IPS-18c (cell line): Measurements from ENCODE around the gene ZNF57.
"Not testable (repeated sequence)": the region's sequence is repeated elsewhere in the genome, so short reads cannot be mapped to it uniquely, and the experiment has no call there.

Experiments
- H3K4me3 ChIP-seq: 2 replicates; pipeline ENCODE4 v1.7.0; 2013; ENCODE audit warnings: low read depth, mild to moderate bottlenecking, low read length, moderate library complexity; ENCODE audit not compliant: insufficient read depth
- H3K9me3 ChIP-seq: one replicate; pipeline ENCODE4 v1.6.1; 2013; ENCODE audit warnings: mild to moderate bottlenecking, low read length, moderate library complexity; ENCODE audit not compliant: control insufficient read depth, insufficient read depth

The ZNF57 gene

DNA sequence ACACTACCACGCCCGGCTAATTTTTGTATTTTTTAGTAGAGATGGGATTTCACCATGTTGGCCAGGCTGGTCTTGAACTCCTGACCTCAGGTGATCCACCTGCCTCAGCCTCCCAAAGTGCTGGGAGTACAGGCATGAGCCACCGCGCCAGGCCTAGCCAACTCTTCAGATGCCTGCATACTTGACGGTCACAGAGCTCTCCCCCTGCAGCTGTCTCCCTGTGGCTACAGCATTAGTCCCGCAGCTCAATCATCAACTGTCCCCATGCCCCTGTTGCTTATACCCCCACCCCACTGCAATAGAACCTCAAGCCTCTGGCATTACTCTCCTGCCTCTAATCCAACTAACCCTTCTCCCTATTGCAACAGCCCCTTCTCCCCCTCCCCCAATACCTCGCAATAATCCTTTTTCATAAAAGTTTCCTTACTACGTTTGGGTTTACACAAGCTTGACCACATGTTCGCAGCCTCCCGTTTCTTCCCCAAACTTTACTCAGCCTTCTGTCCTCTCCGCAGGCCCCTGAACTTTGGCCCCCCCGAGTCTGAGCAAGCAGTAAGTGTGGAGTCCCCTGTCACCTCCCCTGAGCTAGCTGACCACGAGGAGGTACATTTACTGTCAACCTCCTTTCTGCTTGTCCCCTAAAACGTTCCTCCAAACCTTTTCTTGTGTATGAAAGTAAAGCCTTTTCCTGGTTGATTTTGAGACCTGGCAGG is 42.4 kb downstream of the ZNF57 start:
- Histone ChIP-seq H3K4me3 (no peak overlapping the region), H3K9me3 (no peaks in the 10 kb centered on the region)

DNA sequence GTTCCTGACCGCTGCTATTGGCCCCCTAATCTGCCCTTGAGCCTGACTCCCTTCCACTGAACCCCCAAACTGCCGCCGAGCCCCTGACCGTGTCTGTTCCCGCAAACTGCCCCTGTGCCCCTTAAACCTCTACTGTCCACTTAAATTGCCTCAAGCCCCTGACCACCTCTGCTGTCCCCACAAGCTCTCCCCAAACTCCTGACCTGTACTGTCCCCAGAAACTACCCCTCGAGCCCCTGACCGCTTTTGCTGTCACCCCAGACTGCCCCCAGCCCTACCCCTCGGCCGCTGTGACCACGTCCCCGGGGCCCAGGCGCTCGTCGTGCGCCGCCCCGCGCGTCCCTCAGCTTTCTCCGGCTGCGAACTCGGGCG is 43.7 kb downstream of the ZNF57 start:
- H3K4me3 ChIP-seq, result peak overlapping the region; percentile 97
- no peaks in the 10 kb centered on the region for H3K9me3 ChIP-seq

DNA sequence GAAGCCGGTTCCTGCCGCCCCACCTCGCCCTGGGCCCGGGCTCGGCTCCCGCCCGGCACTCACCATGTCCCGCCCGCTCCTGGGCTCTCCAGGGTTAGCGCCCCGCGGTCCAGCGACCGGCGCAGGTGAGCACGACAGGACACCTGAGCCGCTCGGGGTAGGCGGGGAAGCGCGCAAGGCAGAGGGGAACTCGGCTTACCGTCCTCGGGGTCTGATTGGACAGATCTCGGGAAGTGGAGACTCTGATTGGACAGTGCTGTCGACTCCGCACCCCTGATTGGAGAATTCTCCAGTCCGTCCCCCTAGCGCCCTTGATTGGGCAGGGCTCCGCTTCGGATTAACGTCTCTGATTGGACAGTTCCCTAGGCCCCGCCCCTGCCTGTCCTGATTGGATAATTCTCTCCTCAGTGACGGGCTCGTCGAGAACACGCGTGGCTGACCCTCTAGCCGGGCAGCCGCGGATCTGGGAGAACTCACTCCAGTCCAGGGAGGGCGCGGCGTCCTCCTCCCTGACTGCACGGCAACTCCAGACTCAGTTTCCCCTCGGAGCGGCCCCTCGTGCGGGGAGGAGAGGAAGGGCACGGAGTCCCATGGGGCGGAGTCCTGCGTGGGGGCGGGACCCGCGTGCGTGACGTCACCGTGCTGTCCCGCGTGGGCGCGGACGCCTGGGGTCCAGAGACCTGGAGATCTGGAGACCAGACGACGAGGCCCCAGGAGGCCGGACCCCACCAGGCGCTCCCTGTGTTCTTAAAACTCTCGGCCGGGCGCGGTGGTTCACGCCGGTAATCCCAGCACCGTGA is 44.2 kb downstream of the ZNF57 start, which contains the start of gene ZNF77:
TSS of gene ZNF77 (minus strand) at position 197 of the 800 bp plus-strand sequence. CDS start at position 66, 131 bp downstream.
- Histone ChIP-seq H3K4me3 (peak within 1 kb of the TSS; percentile 97), H3K9me3 (no peaks in the 10 kb centered on the region)

DNA sequence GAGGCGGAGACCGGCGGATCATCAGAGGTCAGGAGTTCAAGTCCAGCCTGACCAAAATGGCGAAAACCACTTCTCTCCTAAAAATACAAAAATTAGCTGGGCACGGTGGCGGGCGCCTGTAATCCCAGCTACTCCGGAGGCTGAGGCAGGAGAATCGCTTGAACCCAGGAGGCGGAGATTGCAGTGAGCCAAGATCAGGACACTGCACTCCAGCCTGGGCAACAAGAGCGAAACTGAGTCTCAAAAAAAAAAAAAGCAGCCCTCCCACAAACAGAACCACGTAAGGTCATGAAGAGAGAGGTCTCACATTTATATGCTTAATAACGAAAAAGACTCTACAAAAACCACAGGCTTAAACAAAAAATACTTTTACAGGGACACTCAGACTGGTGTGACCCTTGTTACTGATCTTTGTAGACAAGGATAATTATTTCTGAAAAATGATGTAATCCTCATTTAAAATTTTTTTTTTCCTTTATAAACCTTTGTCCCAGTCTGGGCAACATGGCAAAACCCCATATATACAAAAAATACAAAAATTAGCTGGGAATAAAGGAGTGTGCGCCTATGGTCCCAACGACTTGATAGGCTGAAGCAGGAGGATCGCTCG is 45.0 kb downstream of the ZNF57 start:
- Histone ChIP-seq H3K4me3 (peak overlapping the region; percentile 97), H3K9me3 (no peaks in the 10 kb centered on the region)

DNA sequence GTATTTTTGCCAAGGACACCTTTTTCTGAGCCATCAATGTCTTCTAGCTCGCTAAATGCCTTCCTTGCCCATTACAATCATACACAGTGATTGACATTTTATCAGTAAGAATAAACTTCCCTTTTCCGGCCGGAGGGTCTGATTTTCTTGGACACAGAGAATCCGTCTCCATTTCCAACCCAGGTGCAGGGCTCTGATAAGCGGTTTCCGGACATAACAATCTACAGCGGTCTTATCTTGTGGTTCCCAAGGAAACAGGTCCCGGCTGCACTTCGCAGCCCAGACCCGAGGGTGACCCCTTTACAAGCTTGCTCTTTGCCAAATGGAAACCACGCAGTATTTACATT is 49.2 kb downstream of the ZNF57 start:
- Histone ChIP-seq H3K4me3 (peak overlapping the region; percentile 100), H3K9me3 (no peaks in the 10 kb centered on the region)

DNA sequence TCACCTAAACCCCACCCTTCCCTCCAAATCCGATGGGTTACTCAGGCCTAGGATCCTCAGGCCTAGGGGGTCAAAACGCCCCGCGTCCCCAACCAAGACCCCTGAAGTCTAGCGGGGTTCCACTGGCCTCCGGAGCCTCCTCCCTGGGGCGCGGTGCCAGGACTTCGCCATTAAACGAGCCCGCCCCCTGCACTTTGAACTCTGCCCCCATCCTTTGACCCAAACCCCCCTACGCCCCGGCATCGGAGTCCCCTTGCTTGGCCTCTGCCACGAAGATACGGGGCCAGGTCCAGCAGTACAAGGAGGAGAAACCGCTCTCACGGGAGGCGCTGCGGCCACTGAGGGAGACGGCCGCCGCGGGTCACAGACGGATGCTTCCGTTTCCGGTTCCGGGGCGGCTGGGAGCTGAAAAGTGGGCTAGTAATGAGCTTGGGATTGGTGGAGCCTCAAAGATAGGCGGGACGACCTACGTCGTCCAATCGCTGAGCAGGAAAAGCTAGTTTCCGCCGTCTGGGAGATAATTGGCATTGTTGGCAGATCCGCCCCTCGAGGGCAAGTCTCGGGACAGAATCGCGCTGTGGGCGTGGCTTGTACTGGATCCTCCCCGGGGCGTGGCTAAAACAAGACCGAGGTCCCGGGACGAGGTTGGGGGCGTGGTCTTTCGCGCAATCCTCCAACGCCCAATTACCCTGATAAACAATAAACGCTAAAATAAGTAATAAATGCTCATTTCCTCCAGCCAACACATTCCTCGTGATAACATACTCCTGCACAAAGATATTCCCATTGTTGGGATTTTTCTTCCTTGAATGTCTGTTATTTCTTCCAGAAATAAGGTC is 49.8 kb downstream of the ZNF57 start:
- no peaks in the 10 kb centered on the region for H3K9me3 ChIP-seq
- H3K4me3 ChIP-seq, result peak overlapping the region; percentile 100

DNA sequence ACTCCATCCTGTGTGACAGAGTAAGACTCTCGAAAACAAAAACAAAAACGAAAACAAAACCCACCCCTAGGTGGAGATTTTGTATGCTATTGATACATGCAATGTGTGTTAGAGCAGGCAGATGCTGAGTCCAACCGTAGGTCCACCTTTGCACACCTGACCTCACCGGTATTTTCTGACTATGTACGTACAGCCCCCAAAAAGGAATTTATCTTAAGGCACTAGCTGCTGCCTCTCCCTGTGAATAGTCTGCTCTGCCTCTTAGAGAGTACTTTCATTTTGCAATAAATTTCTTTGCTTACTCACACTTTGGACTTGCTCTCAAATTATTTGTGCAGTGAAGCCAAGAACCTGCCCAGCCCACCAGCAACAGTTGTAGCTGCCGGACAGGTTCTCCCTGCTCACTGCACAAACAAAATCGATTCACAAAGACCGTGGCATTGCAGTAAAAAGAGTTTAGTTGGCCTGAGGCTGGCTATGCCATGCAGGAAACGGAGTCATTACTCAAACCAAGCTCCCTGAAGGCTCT is 52.3 kb downstream of the ZNF57 start:
- no peaks in the 10 kb centered on the region for H3K9me3 ChIP-seq
- H3K4me3 ChIP-seq, result no peak overlapping the region

DNA sequence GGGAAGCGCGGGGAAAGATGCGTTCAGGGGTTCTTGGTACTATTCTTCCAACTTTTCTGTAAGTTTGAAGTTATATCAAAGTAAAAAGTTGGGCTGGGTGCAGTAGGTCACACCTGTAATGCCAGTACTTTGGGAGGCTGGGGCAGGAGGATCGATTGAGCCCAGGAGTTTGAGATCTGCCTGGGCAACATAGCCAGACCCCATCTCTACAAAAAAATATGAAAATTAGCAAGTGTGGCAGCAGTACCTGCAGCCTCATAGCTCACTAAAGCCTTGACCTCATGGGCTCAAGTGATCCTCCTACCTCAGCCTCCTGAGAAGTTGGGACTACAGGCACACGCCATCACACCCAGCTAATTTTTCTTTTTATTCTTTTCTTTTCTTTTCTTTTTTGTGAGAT is 56.4 kb downstream of the ZNF57 start:
- H3K4me3 ChIP-seq, result no peak overlapping the region
- no peaks in the 10 kb centered on the region for H3K9me3 ChIP-seq

DNA sequence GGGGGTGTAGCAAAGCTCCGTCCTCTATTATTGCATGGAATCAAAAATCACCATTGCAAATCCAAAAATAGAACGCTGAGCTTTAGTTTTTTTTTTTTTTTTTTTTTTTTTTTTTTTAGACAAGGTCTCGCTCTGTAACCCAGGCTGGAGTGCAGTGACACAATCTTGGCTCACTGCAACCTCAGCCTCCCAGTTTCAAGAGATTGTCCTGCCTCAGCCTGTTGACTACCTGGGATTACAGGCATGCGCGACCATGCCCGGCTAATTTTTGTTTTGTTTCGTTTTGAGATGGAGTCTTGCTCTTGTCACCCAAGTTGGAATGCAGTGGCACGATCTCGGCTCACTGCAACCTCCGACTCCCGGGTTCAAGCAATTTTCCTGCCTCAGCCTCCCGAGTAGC is 59.4 kb downstream of the ZNF57 start:
- Histone ChIP-seq H3K4me3 (no peak overlapping the region), H3K9me3 (no peaks in the 10 kb centered on the region)

DNA sequence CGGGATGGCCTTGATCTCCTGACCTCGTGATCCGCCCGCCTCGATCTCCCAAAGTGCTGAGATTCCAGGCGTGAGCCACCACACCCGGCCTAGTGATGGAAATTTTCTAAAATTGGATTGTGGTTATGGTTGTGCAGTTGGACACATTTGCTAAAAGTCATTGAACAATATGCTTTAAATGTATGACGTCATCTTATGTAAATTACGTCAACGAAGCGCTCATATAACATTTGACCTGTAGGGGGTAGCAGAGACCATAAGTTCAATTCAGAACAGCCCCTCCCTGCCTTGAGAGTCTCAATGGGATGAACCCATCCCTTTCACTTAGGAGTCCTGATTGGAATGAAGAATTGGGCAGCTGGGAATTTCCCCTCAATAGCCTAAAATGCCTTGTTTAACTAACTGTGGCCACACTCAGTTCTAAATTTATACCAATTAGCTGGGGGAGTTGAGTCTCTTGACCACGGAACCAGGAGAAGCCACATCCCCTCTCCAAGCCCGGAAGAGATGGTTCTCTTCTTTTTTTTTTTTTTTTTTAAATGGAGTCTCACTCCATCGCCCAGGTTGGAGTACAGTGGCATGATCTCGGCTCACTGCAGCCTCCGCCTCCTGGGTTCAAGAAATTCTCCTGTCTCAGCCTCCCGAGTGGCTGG is 61.4 kb downstream of the ZNF57 start:
- H3K9me3 ChIP-seq, result no peaks in the 10 kb centered on the region
- no peak overlapping the region for H3K4me3 ChIP-seq

DNA sequence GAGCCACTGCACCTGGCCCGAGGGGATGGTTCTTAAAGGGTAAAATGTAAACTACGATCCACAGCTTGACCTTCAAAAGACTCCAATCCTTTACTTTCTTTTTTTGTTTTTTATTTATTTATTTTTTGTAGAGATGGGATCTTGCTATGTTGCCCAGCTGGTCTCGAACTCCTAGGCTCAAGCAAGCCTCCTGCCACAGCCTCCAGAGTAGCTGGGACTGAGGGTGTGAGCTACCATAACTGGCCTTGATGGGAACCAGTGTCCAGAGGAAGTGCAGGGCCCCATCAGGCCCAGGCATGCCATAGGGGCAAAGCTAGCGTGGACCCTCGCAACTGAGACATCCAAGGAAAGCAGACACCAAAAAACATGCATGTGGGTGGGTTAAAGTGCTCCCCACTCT is 62.4 kb downstream of the ZNF57 start:
- H3K9me3 ChIP-seq, result no peaks in the 10 kb centered on the region
- H3K4me3 ChIP-seq, result no peak overlapping the region

DNA sequence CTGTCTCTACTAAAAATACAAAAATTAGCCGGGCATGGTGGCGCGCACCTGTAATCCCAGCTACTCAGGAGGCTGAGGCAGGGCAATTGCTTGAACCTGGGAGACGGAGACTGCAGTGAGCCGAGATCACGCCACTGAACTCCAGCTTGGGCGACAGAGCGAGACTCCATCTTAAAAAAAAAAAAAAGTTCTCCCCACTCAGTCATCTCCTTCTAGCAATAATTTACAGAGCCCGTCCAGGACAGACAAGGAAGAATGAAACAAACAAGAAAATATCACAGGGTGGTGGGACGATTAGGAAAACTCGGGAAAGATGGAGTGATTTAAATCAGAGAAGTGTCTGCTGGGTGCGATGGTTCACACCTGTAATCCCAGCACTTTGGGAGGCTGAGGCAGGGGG is 62.9 kb downstream of the ZNF57 start:
- H3K4me3 ChIP-seq, H3K9me3 ChIP-seq: not testable (repeated sequence)

DNA sequence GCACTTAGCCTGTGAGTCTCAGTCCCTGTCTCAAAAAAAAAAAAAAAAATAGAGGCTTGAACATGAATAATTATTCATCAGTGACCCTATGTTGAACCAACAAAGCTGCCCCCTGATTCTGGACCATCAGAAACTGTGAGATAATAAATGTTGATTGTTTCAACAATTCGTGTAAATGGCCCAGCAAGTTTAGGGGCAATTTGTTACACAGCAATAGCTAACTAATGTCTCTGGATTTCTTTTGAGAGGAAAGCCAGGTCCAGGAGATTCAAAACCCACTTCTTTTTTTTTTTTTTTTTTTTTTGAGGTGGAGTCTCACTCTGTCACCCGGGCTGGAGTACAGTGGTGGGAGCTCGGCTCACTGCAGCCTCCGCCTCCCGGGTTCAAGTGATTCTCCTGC is 64.1 kb downstream of the ZNF57 start:
- Histone ChIP-seq H3K4me3 (no peak overlapping the region), H3K9me3 (no peaks in the 10 kb centered on the region)

DNA sequence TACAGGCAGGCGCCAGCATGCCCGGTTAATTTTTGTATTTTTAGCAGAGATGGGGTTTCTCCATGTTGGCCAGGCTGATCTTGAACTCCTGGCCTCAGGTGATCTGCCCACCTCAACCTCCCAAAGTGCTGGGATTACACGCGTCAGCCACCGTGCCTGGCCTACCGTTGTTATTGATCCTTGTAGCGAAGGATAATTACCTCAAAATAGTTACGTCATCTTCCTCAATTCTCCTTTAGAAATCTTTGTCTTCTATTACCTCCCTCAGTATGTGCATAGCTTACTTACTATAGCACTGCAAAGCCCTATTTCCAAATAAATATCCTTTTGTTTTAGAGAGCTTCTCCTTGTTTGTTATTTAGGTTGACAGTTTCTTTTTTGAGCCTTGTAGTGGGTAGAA is 67.2 kb downstream of the ZNF57 start:
- H3K9me3 ChIP-seq, result no peaks in the 10 kb centered on the region
- H3K4me3 ChIP-seq, result no peak overlapping the region
